BJ (cell line): ENCODE measurements around the gene GPX8. TPM values are rescaled to one million over a fixed set of nuclear protein-coding genes. Genes with fewer than 3 reads are reported as not detected.

Source experiments
- CTCF ChIA-PET: fragments of 350-600 bp; formaldehyde crosslinking; extraction: SDS; loops from one replicate; lab custom pipeline; 2021; ENCODE audit warnings: antibody characterized with exemption, inconsistent platforms; lab: Yijun Ruan, JAX
- POLR2A ChIA-PET: fragments of 300-600 bp; sonication (Branson Sonifier 250); formaldehyde crosslinking; extraction: SDS; loops from one replicate; lab custom pipeline; 2021; ENCODE audit warnings: antibody characterized with exemption; lab: Charles Lee
- DNase-seq: peaks from one replicate; pipeline ENCODE4 v3.0.0-alpha.2; 2011; ENCODE audit warnings: low read depth
- H3K27me3 ChIP-seq: 2 replicates; pipeline ENCODE4 v1.6.0; 2011; ENCODE audit warnings: low read length; ENCODE audit not compliant: control insufficient read depth, insufficient read depth
- H3K36me3 ChIP-seq: 2 replicates; pipeline ENCODE4 v1.5.1; 2011; ENCODE audit warnings: low read length; ENCODE audit not compliant: control insufficient read depth, insufficient read depth
- H3K4me3 ChIP-seq: 2 replicates; pipeline ENCODE4 v1.5.1; 2011; ENCODE audit warnings: low read depth, mild to moderate bottlenecking, control low read depth, low read length
- polyA plus RNA-seq: library from polyadenylated mRNA; depleted of rRNA; stranded (reverse); fragments of >200 nt; gene quantifications from 2 replicates; pipeline ENCODE4 v1.2.3, GENCODE V29; 2011
- TF ChIP-seq, protein P1 (sequence below): IDR thresholded peaks from 2 replicates; pipeline ENCODE4 v1.5.1; 2011; ENCODE audit warnings: low read depth, mild to moderate bottlenecking, control low read depth, inconsistent platforms, low read length, moderate library complexity; ENCODE audit not compliant: insufficient read depth

GPX8 gene
- polyA plus RNA-seq, 1 experiment: 115 TPM

DNA sequence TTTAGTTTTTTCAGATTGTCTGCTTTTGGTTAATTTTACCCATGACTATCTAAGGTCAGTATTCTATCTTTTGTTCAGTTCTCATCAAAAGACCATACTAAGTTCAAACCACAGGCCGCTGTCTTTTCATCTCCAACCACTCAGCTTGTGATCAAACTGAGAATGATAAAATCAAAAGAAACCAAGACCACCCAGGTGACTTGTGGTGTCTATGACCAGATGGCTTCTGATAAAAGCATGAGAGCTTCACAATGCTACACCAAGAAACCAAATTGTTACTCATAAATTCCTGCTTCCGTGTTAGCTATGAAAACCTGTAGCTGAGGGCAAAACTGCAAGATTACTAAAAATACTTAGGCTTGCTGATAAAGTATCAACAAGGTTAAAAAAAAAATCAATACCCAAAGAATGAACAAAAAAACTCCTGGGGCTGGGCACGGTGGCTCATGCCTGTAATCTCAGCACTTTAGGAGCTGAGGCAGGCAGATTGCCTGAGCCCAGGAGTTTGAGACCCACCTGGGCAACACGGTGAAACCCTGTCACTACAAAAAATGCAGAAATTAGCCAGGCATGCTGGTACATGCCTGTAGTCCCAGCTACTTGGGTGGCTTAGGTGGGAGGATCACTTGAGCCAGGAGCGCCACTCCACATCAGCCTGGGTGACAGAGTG lies 25.8 kb upstream of the GPX8 start:
- TF ChIP-seq, protein P1, sequence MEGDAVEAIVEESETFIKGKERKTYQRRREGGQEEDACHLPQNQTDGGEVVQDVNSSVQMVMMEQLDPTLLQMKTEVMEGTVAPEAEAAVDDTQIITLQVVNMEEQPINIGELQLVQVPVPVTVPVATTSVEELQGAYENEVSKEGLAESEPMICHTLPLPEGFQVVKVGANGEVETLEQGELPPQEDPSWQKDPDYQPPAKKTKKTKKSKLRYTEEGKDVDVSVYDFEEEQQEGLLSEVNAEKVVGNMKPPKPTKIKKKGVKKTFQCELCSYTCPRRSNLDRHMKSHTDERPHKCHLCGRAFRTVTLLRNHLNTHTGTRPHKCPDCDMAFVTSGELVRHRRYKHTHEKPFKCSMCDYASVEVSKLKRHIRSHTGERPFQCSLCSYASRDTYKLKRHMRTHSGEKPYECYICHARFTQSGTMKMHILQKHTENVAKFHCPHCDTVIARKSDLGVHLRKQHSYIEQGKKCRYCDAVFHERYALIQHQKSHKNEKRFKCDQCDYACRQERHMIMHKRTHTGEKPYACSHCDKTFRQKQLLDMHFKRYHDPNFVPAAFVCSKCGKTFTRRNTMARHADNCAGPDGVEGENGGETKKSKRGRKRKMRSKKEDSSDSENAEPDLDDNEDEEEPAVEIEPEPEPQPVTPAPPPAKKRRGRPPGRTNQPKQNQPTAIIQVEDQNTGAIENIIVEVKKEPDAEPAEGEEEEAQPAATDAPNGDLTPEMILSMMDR: no peak
- POLR2A ChIA-PET: no interaction called here
- Histone ChIP-seq H3K36me3 (no peaks in the 10 kb centered on the region), H3K27me3 (0 out of 2 replicates have a peak, but pooled peaks cover 2% of the 10 kb centered on the region), H3K4me3 (no peak overlapping the region)
- CTCF ChIA-PET: interaction anchor here (0.6 to 1.9 kb wide), 4 partner anchors 19 to 190 kb away, joined by 3 to 6 read pairs (median 4); partner anchors contain the start of gene GPX8
- no peak for DNase-seq

DNA sequence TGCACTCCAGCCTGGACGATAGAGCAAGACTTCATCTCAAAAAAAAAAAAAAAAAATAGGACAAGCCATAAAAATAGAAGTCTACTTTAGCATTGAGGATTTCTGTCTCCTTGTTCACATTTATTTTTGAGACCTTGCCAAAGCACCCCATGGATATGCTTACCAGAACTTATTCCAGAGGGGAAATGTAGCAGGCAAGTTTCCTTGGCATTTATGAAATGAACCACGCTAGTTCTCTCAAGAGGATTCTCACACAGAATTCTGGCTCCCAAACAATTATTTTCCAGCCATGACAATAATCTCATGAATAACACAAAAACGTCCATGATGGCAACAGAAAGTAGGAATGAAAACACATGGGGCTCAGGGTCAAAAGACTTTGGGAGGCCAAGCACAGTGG lies 23.4 kb upstream of the GPX8 start:
- TF ChIP-seq, protein P1: no peak
- ChIA-PET POLR2A (no interaction called here), CTCF (no interaction called here)
- Histone ChIP-seq H3K27me3 (0 out of 2 replicates have a peak, but pooled peaks cover 2% of the 10 kb centered on the region), H3K4me3 (no peak overlapping the region), H3K36me3 (no peaks in the 10 kb centered on the region)
- DNase-seq: no peak

DNA sequence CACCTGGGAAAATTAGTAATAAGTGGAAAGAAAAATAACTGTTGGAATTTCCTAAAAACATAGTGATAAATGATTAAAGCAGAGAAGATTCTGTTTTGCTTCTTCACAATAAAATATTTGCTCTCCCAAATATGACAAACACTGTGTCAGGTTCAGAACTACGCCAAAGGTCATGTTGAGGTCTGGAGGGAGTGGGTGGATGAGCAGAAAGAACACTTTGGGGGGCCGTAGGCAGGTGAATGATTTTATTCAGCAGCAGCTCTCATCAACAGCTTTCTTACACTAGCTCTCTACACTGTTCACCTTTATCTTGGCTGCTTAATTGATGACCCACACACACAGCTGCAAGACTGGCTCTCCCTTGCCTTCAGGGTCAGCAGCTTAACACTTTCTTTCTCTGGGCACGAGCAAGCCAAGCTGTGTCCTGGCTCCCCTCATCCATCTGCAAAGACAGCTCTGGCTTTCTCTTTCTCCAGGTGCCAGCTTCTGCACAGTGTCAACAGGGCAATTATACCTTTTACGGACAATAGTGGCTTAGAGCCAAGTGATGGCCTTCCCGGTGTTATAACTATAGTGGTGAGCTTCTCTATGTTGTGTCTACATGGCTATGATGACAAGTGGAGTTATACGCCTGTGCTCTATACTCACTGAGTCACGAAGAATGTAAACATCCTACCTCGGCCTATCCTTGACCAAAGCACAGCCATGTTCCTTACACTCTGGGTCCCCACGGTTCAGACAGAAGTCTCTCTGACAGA lies 18.9 kb upstream of the GPX8 start:
- POLR2A ChIA-PET: no interaction called here
- Histone ChIP-seq H3K4me3 (no peak overlapping the region), H3K36me3 (no peaks in the 10 kb centered on the region), H3K27me3 (no peaks in the 10 kb centered on the region)
- DNase-seq: no peak
- CTCF ChIA-PET: interaction anchor here (3.1 to 6.7 kb wide), 2 partner anchors 197 to 235 kb away, joined by 19 to 95 read pairs; no protein-coding TSS in a partner anchor
- TF ChIP-seq, protein P1: no peak

DNA sequence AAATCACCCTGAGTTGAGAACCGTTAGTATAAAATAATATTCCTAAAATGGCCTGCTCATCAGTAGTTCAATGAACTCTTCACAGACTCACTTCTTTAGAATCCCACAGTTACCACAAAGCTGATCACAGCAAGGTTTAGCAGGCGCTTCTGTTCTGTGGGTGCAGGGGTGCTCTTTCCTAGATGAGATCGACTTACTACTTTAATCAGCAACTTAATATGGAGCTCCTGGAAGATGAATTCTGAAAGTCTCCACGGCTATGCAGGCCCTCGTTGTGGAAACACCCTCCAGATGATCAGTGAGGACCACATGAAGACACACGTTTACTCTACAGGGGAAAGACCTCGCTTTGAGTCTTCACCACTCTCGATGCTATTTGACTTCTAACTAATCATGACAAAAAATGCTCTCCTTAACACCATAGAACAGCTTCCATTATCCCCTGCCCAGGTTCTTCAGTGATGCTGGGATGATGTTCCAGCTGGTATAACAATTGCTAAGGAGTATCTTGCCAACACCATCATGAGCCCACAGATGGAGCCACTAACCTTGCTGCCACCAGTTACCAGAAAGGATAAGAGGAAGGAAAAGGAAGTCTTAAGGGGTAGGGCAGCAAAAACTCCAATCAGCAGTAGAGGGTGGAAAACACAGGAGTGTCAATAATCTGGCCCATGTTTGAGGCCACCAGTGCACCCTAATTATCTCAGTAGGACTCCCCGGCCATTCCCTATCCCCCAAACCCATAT lies 17.9 kb upstream of the GPX8 start:
- no peak for DNase-seq
- TF ChIP-seq, protein P1: no peak
- H3K27me3 ChIP-seq: no peaks in the 10 kb centered on the region
- H3K36me3 ChIP-seq: no peaks in the 10 kb centered on the region
- ChIA-PET POLR2A (no interaction called here), CTCF (interaction anchor here (3.1 to 6.7 kb wide), 2 partner anchors 199 to 236 kb away, joined by 19 to 95 read pairs; no protein-coding TSS in a partner anchor)
- H3K4me3 ChIP-seq: no peak overlapping the region

DNA sequence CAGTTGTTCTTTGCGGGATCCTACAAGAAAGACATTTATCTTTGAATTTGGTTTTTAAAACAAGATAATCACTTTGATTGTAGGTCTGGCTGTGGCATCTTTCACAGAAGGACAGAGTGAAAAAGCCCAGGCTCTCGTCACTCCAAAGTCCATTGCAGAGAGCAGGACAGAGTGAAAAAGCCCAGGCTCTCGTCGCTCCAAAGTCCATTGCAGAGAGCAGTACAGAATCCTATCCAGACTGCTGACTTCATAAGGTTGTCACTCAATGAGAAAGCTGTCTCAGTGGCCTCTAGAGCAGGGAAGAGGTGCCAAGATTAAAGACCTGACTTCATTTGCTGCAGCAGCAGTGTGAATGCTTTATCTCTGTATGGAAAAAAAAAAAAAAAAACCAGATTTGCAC lies 16.3 kb upstream of the GPX8 start:
- TF ChIP-seq, protein P1: no peak
- no peak for DNase-seq
- H3K27me3 ChIP-seq: no peaks in the 10 kb centered on the region
- ChIA-PET POLR2A (no interaction called here), CTCF (interaction anchor here (1.2 to 6.7 kb wide), 3 partner anchors 16 to 235 kb away, joined by 5 to 96 read pairs (median 95); partner anchors contain the start of gene GPX8)
- no peak overlapping the region for H3K4me3 ChIP-seq
- H3K36me3 ChIP-seq: no peaks in the 10 kb centered on the region
